Measurements from ENCODE around the gene SYTL3. TPM values are rescaled to one million over a fixed set of nuclear protein-coding genes. Genes with fewer than 3 reads are reported as not detected.

SYTL3 gene
- polyA plus RNA-seq, 1 experiment: 1.7 TPM

GRCh38 chr6:158770533-158771330 is 120.9 kb downstream of the SYTL3 start:
- no peak overlapping the region for H3K4me3 ChIP-seq (ENCODE audit: low read depth, low read length)
- H3K36me3 ChIP-seq (ENCODE audit: control insufficient read depth, insufficient read depth, low read length): peaks cover 54% of the 10 kb centered on the region
- no peak for TF ChIP-seq CTCF (IDR thresholded peaks at IDR 0.05; ENCODE audit: insufficient read depth, low read depth, low read length)
- H3K27me3 ChIP-seq (ENCODE audit: control insufficient read depth, insufficient read depth, low read length): no peaks in the 10 kb centered on the region
- no peak for DNase-seq (ENCODE audit: low read depth)
- CTCF ChIA-PET: interaction anchor here (0.7 to 1.1 kb wide), 3 partner anchors 14 to 190 kb away, joined by 3 read pairs; no protein-coding TSS in a partner anchor
- POLR2A ChIA-PET: no interaction called here

- ChIA-PET POLR2A (no interaction called here), CTCF (interaction anchor here (0.7 to 1.1 kb wide), 2 partner anchors 13 to 189 kb away, joined by 3 read pairs; no protein-coding TSS in a partner anchor)
- TF ChIP-seq CTCF (IDR thresholded peaks at IDR 0.05; ENCODE audit: insufficient read depth, low read depth, low read length): no peak
- no peak overlapping the region for H3K4me3 ChIP-seq (ENCODE audit: low read depth, low read length)
- no peak for DNase-seq (ENCODE audit: low read depth)
- H3K27me3 ChIP-seq (ENCODE audit: control insufficient read depth, insufficient read depth, low read length): no peaks in the 10 kb centered on the region
- H3K36me3 ChIP-seq (ENCODE audit: control insufficient read depth, insufficient read depth, low read length): peaks cover 56% of the 10 kb centered on the region
These were observed 121.7 kb downstream of the SYTL3 start for GRCh38 chr6:158771399-158772152.

- TF ChIP-seq CTCF (IDR thresholded peaks at IDR 0.05; ENCODE audit: insufficient read depth, low read depth, low read length): no peak
- Histone ChIP-seq H3K36me3 (ENCODE audit: control insufficient read depth, insufficient read depth, low read length) (peaks cover 51% of the 10 kb centered on the region), H3K4me3 (ENCODE audit: low read depth, low read length) (no peak overlapping the region), H3K27me3 (ENCODE audit: control insufficient read depth, insufficient read depth, low read length) (no peaks in the 10 kb centered on the region)
- DNase-seq (ENCODE audit: low read depth): no peak
- POLR2A ChIA-PET: no interaction called here
- CTCF ChIA-PET: interaction anchor here (1.0 to 1.1 kb wide), 3 partner anchors 8 to 18 kb away, joined by 3 read pairs; no protein-coding TSS in a partner anchor
These were observed 122.3 kb downstream of the SYTL3 start for GRCh38 chr6:158772172-158772571.

- H3K36me3 ChIP-seq (ENCODE audit: control insufficient read depth, insufficient read depth, low read length): peaks cover 45% of the 10 kb centered on the region
- H3K27me3 ChIP-seq (ENCODE audit: control insufficient read depth, insufficient read depth, low read length): no peaks in the 10 kb centered on the region
- ChIA-PET POLR2A (interaction anchor here (0.6 kb wide), 1 partner anchor 1178 kb away, joined by 13 read pairs; no protein-coding TSS in a partner anchor), CTCF (interaction anchor here (1.0 kb wide), 2 partner anchors 9 to 17 kb away, joined by 3 read pairs; no protein-coding TSS in a partner anchor)
- no peak overlapping the region for H3K4me3 ChIP-seq (ENCODE audit: low read depth, low read length)
- TF ChIP-seq CTCF (IDR thresholded peaks at IDR 0.05; ENCODE audit: insufficient read depth, low read depth, low read length): no peak
- peak; percentile 29 for DNase-seq (ENCODE audit: low read depth)
These were observed 123.1 kb downstream of the SYTL3 start for GRCh38 chr6:158772851-158773371.
